Measurements from ENCODE around the gene DDA1.

DDA1 gene

DNA sequence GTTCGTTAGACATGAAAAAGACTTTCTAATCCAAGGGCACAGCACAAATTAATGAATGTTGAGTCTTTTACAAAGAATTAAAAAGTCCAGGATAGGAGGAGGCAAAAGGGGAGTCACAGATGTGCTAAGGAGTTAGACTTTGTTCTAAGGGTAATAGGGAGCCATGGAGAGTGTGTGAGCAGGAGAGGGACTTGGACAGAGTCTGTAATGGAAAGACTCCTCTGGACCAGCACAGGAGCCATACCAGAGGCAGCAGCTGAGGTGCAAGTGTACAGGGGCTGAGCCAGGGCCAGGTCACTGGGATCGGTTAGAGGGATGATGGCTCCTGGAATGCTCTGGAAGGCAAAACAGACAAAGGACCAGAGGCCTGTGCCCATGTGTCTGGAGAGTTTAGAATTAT is 38.5 kb downstream of the DDA1 start:
- TF ChIP-seq EGR1 (IDR thresholded peaks at IDR 0.05) = no peak
- TF ChIP-seq CREB1 (IDR thresholded peaks at IDR 0.05; ENCODE audit: low read depth) = no peak
- TF ChIP-seq, protein P1, sequence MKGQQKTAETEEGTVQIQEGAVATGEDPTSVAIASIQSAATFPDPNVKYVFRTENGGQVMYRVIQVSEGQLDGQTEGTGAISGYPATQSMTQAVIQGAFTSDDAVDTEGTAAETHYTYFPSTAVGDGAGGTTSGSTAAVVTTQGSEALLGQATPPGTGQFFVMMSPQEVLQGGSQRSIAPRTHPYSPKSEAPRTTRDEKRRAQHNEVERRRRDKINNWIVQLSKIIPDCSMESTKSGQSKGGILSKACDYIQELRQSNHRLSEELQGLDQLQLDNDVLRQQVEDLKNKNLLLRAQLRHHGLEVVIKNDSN (IDR thresholded peaks at IDR 0.05) = no peak
- no peak for TF ChIP-seq TEAD4 (IDR thresholded peaks at IDR 0.05)
- TF ChIP-seq, protein P2, sequence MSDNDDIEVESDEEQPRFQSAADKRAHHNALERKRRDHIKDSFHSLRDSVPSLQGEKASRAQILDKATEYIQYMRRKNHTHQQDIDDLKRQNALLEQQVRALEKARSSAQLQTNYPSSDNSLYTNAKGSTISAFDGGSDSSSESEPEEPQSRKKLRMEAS (IDR thresholded peaks at IDR 0.05) = no peak
- no peak for TF ChIP-seq TCF12 (IDR thresholded peaks at IDR 0.05; ENCODE audit: low read depth)
- TF ChIP-seq, protein P3, sequence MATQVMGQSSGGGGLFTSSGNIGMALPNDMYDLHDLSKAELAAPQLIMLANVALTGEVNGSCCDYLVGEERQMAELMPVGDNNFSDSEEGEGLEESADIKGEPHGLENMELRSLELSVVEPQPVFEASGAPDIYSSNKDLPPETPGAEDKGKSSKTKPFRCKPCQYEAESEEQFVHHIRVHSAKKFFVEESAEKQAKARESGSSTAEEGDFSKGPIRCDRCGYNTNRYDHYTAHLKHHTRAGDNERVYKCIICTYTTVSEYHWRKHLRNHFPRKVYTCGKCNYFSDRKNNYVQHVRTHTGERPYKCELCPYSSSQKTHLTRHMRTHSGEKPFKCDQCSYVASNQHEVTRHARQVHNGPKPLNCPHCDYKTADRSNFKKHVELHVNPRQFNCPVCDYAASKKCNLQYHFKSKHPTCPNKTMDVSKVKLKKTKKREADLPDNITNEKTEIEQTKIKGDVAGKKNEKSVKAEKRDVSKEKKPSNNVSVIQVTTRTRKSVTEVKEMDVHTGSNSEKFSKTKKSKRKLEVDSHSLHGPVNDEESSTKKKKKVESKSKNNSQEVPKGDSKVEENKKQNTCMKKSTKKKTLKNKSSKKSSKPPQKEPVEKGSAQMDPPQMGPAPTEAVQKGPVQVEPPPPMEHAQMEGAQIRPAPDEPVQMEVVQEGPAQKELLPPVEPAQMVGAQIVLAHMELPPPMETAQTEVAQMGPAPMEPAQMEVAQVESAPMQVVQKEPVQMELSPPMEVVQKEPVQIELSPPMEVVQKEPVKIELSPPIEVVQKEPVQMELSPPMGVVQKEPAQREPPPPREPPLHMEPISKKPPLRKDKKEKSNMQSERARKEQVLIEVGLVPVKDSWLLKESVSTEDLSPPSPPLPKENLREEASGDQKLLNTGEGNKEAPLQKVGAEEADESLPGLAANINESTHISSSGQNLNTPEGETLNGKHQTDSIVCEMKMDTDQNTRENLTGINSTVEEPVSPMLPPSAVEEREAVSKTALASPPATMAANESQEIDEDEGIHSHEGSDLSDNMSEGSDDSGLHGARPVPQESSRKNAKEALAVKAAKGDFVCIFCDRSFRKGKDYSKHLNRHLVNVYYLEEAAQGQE (IDR thresholded peaks at IDR 0.05; ENCODE audit: low read depth) = no peak
- TF ChIP-seq RAD21 (IDR thresholded peaks at IDR 0.05; ENCODE audit: low read depth) = no peak
- TF ChIP-seq TAF1 (IDR thresholded peaks at IDR 0.05; ENCODE audit: low read depth) = no peak
- TF ChIP-seq EP300 (IDR thresholded peaks at IDR 0.05; ENCODE audit: borderline replicate concordance) = no peak
- TF ChIP-seq ZBTB7A (IDR thresholded peaks at IDR 0.05; ENCODE audit: low read depth) = no peak
- TF ChIP-seq CEBPB (IDR thresholded peaks at IDR 0.05) = no peak
- no peak for TF ChIP-seq NFIC (IDR thresholded peaks at IDR 0.05)
- TF ChIP-seq FOXM1 (IDR thresholded peaks at IDR 0.05; ENCODE audit: borderline replicate concordance, low read depth) = no peak
- no peak for TF ChIP-seq YY1 (IDR thresholded peaks at IDR 0.05; ENCODE audit: low read depth)

DNA sequence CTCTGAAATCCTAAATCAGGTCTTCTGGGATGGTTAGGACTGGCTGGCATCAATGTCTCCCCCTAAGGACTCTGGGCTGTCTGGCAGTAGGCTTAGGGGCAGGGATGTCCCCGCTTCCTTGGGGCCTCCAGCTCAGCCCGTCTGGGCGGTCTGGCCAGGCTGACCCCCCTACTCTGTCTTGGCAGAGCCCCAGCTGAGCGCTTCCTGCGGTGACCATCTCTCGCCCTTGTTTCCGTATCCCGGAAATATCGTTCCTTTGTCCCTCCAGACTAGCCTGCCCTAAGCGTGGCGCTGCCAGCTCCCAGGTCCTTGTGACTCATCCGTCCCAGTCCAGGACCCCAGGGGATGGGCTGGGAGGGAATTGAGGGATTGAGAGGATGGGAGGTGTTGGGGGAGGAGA is 39.3 kb downstream of the DDA1 start:
- TF ChIP-seq NFIC (IDR thresholded peaks at IDR 0.05) (peak; percentile 42; the same call in 1 of the 2 replicates), ZBTB7A (IDR thresholded peaks at IDR 0.05; ENCODE audit: low read depth) (peak; percentile 47; the same call in 1 of the 2 replicates), TEAD4 (IDR thresholded peaks at IDR 0.05) (no peak), CEBPB (IDR thresholded peaks at IDR 0.05) (no peak)

DNA sequence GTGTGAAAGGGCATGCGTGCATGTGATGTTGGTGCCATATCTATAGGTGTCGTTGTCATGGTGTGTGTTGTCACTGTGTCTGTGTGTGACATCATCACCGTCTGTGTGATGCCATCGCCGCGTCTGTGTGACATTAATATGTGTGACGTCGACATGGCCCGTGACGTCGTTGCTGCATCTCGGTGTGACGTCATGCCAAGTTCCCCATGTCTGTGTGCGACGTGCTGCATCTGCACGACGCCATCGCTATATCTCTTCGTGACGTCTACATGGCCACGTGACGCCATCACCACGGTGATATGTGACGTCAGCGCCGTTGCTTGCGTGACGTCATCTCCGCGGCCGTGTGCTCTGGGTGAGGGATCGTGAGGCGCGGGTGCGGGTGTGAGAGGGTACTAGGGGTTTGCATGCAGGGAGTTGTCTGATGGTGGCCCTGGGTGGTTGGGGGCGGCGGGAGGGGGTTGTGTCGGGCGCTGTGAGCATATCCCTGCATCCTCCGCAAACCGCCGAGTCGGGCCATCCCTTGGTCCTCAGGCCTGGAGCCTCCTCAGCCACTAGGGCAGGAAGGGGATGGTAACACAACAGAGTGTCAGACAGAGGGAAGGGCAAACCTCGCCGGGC is 42.6 kb downstream of the DDA1 start:
- TF ChIP-seq CEBPB (IDR thresholded peaks at IDR 0.05) (no peak), TEAD4 (IDR thresholded peaks at IDR 0.05) (no peak), CREB1 (IDR thresholded peaks at IDR 0.05; ENCODE audit: low read depth) (peak; percentile 78)
- TF ChIP-seq, protein P1 (IDR thresholded peaks at IDR 0.05) = peak; percentile 56; the same call in 1 of the 2 replicates

DNA sequence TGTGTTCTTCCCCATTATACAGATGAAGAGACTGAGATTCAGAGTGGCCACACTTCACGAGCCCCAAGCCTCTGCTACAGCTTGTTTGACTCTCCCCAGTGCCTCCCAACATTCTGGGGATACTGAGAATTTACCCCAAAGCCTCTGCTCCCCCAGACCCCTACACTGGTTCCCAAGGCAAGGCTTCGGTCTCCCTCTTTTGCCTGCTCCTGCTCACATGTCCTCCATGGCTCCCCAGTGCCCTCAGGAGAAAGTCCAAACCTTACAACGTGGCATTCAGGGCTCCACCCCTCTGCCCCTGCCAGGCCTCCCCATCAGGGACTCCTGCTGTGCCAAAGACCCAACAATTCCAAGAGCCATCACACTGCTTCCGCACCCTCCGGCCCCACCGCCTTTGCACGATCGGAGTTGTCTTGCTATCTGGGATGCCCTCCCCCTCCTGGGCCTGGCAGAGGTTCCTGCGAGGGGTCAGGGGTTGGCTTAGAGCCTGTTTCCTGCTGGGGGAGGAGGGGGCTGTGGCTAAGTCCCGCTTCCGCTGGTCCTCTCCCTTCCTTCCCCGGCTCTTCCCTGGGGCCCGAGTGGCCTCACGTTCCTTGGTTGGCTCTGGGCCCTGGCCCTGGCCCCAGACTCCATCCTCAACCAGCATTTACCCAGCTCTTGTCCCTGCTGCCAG is 43.4 kb downstream of the DDA1 start:
- TF ChIP-seq, protein P1 (IDR thresholded peaks at IDR 0.05) = no peak

DNA sequence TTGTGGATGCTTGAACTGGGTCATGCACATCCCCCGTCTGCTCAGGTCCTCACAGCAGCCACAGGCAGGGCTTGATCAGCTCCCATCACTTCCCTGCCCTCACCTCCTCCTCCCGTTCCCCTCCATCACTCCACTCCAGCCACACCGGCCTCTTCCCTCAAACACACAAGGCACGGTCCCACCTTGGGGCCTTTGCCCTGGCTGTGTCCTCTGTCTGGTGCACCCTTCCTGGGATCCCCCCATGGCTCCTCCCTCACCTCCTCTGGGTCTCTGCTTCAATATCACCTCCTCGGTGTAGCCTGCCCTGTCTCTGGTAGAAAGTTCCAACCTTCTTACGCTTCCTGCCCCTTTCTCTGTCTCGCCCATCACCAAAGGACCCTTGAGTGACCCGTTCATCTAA is 44.0 kb downstream of the DDA1 start:
- TF ChIP-seq, protein P3 (IDR thresholded peaks at IDR 0.05; ENCODE audit: low read depth) = no peak
- TF ChIP-seq YY1 (IDR thresholded peaks at IDR 0.05; ENCODE audit: low read depth) (no peak), EP300 (IDR thresholded peaks at IDR 0.05; ENCODE audit: borderline replicate concordance) (no peak), CREB1 (IDR thresholded peaks at IDR 0.05; ENCODE audit: low read depth) (no peak), TEAD4 (IDR thresholded peaks at IDR 0.05) (no peak), FOXM1 (IDR thresholded peaks at IDR 0.05; ENCODE audit: borderline replicate concordance, low read depth) (no peak), TCF12 (IDR thresholded peaks at IDR 0.05; ENCODE audit: low read depth) (no peak), NFIC (IDR thresholded peaks at IDR 0.05) (no peak)
- TF ChIP-seq, protein P2 (IDR thresholded peaks at IDR 0.05) = no peak
- TF ChIP-seq, protein P1 (IDR thresholded peaks at IDR 0.05) = no peak
